MG63 (cell line): ENCODE data around the gene COL4A1. TPM values are rescaled to one million over a fixed set of nuclear protein-coding genes. Genes with fewer than 3 reads are reported as not detected.

Experiments used
- DNase-seq: peaks from one replicate; pipeline ENCODE4 v3.0.0-alpha.2; 2020
- H3K27me3 ChIP-seq: fragments of 250-450 bp; sonication (Bioruptor Pico); 2 replicates; pipeline ENCODE4 v1.5.1; 2020; ENCODE audit warnings: mild to moderate bottlenecking, moderate library complexity
- H3K36me3 ChIP-seq: fragments of 250-450 bp; sonication (Bioruptor Pico); 2 replicates; pipeline ENCODE4 v1.5.1; 2020; ENCODE audit warnings: mild to moderate bottlenecking, moderate library complexity
- H3K4me3 ChIP-seq: fragments of 250-450 bp; sonication (Bioruptor Pico); 2 replicates; pipeline ENCODE4 v1.5.1; 2020; ENCODE audit warnings: mild to moderate bottlenecking, moderate library complexity
- H3K9me3 ChIP-seq: fragments of 250-450 bp; sonication (Bioruptor Pico); 2 replicates; pipeline ENCODE4 v1.5.1; 2020; ENCODE audit warnings: mild to moderate bottlenecking, moderate library complexity
- total RNA-seq: library from RNA; depleted of rRNA; stranded (reverse); fragments of >200 nt; shearing (Covaris generic); gene quantifications from 2 replicates; pipeline ENCODE4 v1.2.3, GENCODE V29; 2014; ENCODE audit warnings: low replicate concordance

Gene COL4A1
- total RNA-seq, 1 experiment from 2014 or later, result 24.9 TPM

GRCh38 chr13:110251193-110251819 is 55.7 kb downstream of the COL4A1 start:
- Histone ChIP-seq H3K27me3 (no peaks in the 10 kb centered on the region), H3K4me3 (no peak overlapping the region), H3K9me3 (no peaks in the 10 kb centered on the region), H3K36me3 (no peaks in the 10 kb centered on the region)
- DNase-seq, result no peak

- Histone ChIP-seq H3K4me3 (no peak overlapping the region), H3K36me3 (no peaks in the 10 kb centered on the region), H3K9me3 (no peaks in the 10 kb centered on the region), H3K27me3 (no peaks in the 10 kb centered on the region)
- DNase-seq, result no peak
Measured at GRCh38 chr13:110250258-110250891, 56.6 kb downstream of the COL4A1 start.

- no peak for DNase-seq
- H3K36me3 ChIP-seq, result no peaks in the 10 kb centered on the region
- no peak overlapping the region for H3K4me3 ChIP-seq
- no peaks in the 10 kb centered on the region for H3K27me3 ChIP-seq
- no peaks in the 10 kb centered on the region for H3K9me3 ChIP-seq
Measured at GRCh38 chr13:110249326-110249725, 57.6 kb downstream of the COL4A1 start.

GRCh38 chr13:110248449-110249143 is 58.4 kb downstream of the COL4A1 start:
- Histone ChIP-seq H3K36me3 (no peaks in the 10 kb centered on the region), H3K27me3 (no peaks in the 10 kb centered on the region), H3K4me3 (no peak overlapping the region), H3K9me3 (no peaks in the 10 kb centered on the region)
- no peak for DNase-seq

- Histone ChIP-seq H3K27me3 (no peaks in the 10 kb centered on the region), H3K4me3 (no peak overlapping the region), H3K9me3 (no peaks in the 10 kb centered on the region), H3K36me3 (no peaks in the 10 kb centered on the region)
- DNase-seq, result no peak
Measured at GRCh38 chr13:110246530-110246929, 60.4 kb downstream of the COL4A1 start.

GRCh38 chr13:110245416-110245899 is 61.5 kb downstream of the COL4A1 start:
- Histone ChIP-seq H3K36me3 (no peaks in the 10 kb centered on the region), H3K27me3 (no peaks in the 10 kb centered on the region), H3K4me3 (no peak overlapping the region), H3K9me3 (no peaks in the 10 kb centered on the region)
- no peak for DNase-seq

- Histone ChIP-seq H3K4me3 (no peak overlapping the region), H3K9me3 (no peaks in the 10 kb centered on the region), H3K36me3 (no peaks in the 10 kb centered on the region), H3K27me3 (no peaks in the 10 kb centered on the region)
- DNase-seq, result no peak
Measured at GRCh38 chr13:110244976-110245375, 62.0 kb downstream of the COL4A1 start.

GRCh38 chr13:110244071-110244830 is 62.7 kb downstream of the COL4A1 start:
- no peaks in the 10 kb centered on the region for H3K27me3 ChIP-seq
- no peak for DNase-seq
- no peaks in the 10 kb centered on the region for H3K9me3 ChIP-seq
- no peak overlapping the region for H3K4me3 ChIP-seq
- H3K36me3 ChIP-seq, result no peaks in the 10 kb centered on the region

GRCh38 chr13:110242615-110243014 is 64.3 kb downstream of the COL4A1 start:
- no peaks in the 10 kb centered on the region for H3K9me3 ChIP-seq
- no peaks in the 10 kb centered on the region for H3K36me3 ChIP-seq
- no peak for DNase-seq
- H3K4me3 ChIP-seq, result no peak overlapping the region
- H3K27me3 ChIP-seq, result no peaks in the 10 kb centered on the region

- no peak for DNase-seq
- H3K27me3 ChIP-seq, result no peaks in the 10 kb centered on the region
- no peaks in the 10 kb centered on the region for H3K9me3 ChIP-seq
- no peaks in the 10 kb centered on the region for H3K36me3 ChIP-seq
- H3K4me3 ChIP-seq, result no peak overlapping the region
Measured at GRCh38 chr13:110240943-110241342, 66.0 kb downstream of the COL4A1 start.

- no peaks in the 10 kb centered on the region for H3K9me3 ChIP-seq
- no peak overlapping the region for H3K4me3 ChIP-seq
- no peak for DNase-seq
- no peaks in the 10 kb centered on the region for H3K27me3 ChIP-seq
- no peaks in the 10 kb centered on the region for H3K36me3 ChIP-seq
Measured at GRCh38 chr13:110240352-110240751, 66.6 kb downstream of the COL4A1 start.

- no peak for DNase-seq
- no peaks in the 10 kb centered on the region for H3K36me3 ChIP-seq
Measured at GRCh38 chr13:110239280-110240125, 67.5 kb downstream of the COL4A1 start.

GRCh38 chr13:110238818-110239195 is 68.2 kb downstream of the COL4A1 start:
- DNase-seq, result no peak
- H3K27me3 ChIP-seq, result no peaks in the 10 kb centered on the region
- H3K4me3 ChIP-seq, result no peak overlapping the region
- no peaks in the 10 kb centered on the region for H3K36me3 ChIP-seq
- H3K9me3 ChIP-seq, result no peaks in the 10 kb centered on the region

More at GRCh38 chr13:110239280-110240125, 67.5 kb downstream of the COL4A1 start:
- H3K9me3 ChIP-seq, result no peaks in the 10 kb centered on the region
- no peaks in the 10 kb centered on the region for H3K27me3 ChIP-seq
- H3K4me3 ChIP-seq, result no peak overlapping the region

- Histone ChIP-seq H3K9me3 (no peaks in the 10 kb centered on the region), H3K36me3 (no peaks in the 10 kb centered on the region), H3K4me3 (no peak overlapping the region), H3K27me3 (no peaks in the 10 kb centered on the region)
- no peak for DNase-seq
Measured at GRCh38 chr13:110237875-110238817, 68.8 kb downstream of the COL4A1 start.

GRCh38 chr13:110236831-110237261 is 70.1 kb downstream of the COL4A1 start:
- Histone ChIP-seq H3K27me3 (no peaks in the 10 kb centered on the region), H3K4me3 (no peak overlapping the region), H3K36me3 (no peaks in the 10 kb centered on the region), H3K9me3 (no peaks in the 10 kb centered on the region)
- no peak for DNase-seq
